Endothelial cell of umbilical vein (primary cell): Measurements from ENCODE around the gene FOXD3. TPM values are rescaled to one million over a fixed set of nuclear protein-coding genes. Genes with fewer than 3 reads are reported as not detected.

Source experiments
- BruUV-seq: library from RNA; stranded (reverse); fragments of 400-500 nt; replicated peaks from 2 replicates; lab custom pipeline; 2021; lab: Mats Ljungman, UMichigan
- CTCF ChIA-PET: fragments of 300-600, 350-600 bp; sonication (Branson Sonifier 250); formaldehyde crosslinking; loops from one replicate; lab custom pipeline; 2021; ENCODE audit warnings: antibody characterized with exemption, inconsistent platforms; lab: Charles Lee
- POLR2A ChIA-PET: fragments of 300-600, 350-600 bp; sonication (Branson Sonifier 250); formaldehyde crosslinking; loops from one replicate; lab custom pipeline; 2021; ENCODE audit warnings: antibody characterized with exemption, inconsistent platforms; lab: Charles Lee
- DNase-seq: peaks from one replicate; pipeline ENCODE4 v3.0.0-alpha.2; 2011; ENCODE audit warnings: low read depth, low spot score
- FAIRE-seq: peaks from 2 replicates; lab custom pipeline; 2011; peaks lifted over from hg19 to GRCh38; lab: Jason Lieb, UNC
- H2AFZ ChIP-seq: 2 replicates; pipeline ENCODE4 v1.6.0; 2012; ENCODE audit warnings: low read depth, low read length, control low read depth, inconsistent platforms
- H3K27ac ChIP-seq: 2 replicates; pipeline ENCODE4 v1.5.1; 2011; ENCODE audit warnings: low read depth, mild to moderate bottlenecking, control low read depth, low read length, moderate library complexity; ENCODE audit not compliant: insufficient read depth
- H3K27me3 ChIP-seq, 2 experiments: 2 replicates each; pipeline versions ENCODE4 v1.6.0 to v1.6.1; 2011; ENCODE audit warnings: low read length in 2 of 2, mixed read lengths in 1 of 2; ENCODE audit not compliant: control insufficient read depth in 2 of 2, insufficient read depth in 2 of 2
- H3K36me3 ChIP-seq, 2 experiments: 2 replicates in 1 of 2; 3 replicates in 1 of 2; pipeline ENCODE4 v1.5.1; 2011; ENCODE audit warnings: low read length in 2 of 2, mild to moderate bottlenecking in 1 of 2, moderate library complexity in 1 of 2; ENCODE audit not compliant: control insufficient read depth in 2 of 2, insufficient read depth in 2 of 2; ENCODE audit errors: extremely low read depth in 1 of 2
- H3K4me1 ChIP-seq: 3 replicates; pipeline ENCODE4 v1.5.1; 2011; ENCODE audit warnings: mild to moderate bottlenecking, low read length; ENCODE audit not compliant: control insufficient read depth, insufficient read depth; ENCODE audit errors: extremely low read depth
- H3K4me2 ChIP-seq: 2 replicates; pipeline ENCODE4 v1.6.1; 2011; ENCODE audit warnings: low read length, control low read depth, mixed read lengths; ENCODE audit not compliant: insufficient read depth
- H3K4me3 ChIP-seq, 3 experiments: fragments of 200-600 bp in 1 of 3; sonication (generic), shearing (Covaris generic) in 1 of 3; replicated peaks in 1 of 3; 2 replicates each; pipeline ENCODE4 v1.5.1; 2011 to 2016; ENCODE audit warnings: control low read depth in 3 of 3, low read length in 3 of 3, mild to moderate bottlenecking in 2 of 3, inconsistent platforms in 1 of 3, low read depth in 1 of 3, moderate library complexity in 1 of 3; ENCODE audit not compliant: insufficient read depth in 1 of 3
- H3K79me2 ChIP-seq: 2 replicates; pipeline ENCODE4 v1.6.0; 2012; ENCODE audit warnings: low read length, inconsistent platforms; ENCODE audit not compliant: control insufficient read depth, insufficient read depth
- H3K9ac ChIP-seq: replicated peaks from 2 replicates; pipeline ENCODE3; 2011; ENCODE audit warnings: low read length, control low read depth; ENCODE audit not compliant: insufficient read depth; ENCODE audit errors: extremely low read depth
- H3K9me1 ChIP-seq: replicated peaks from 3 replicates; pipeline ENCODE4 v1.6.0; 2011; ENCODE audit warnings: mild to moderate bottlenecking, low read length; ENCODE audit not compliant: control insufficient read depth, insufficient read depth; ENCODE audit errors: extremely low read depth
- H3K9me3 ChIP-seq: replicated peaks from 2 replicates; pipeline ENCODE4 v1.5.1; 2012; ENCODE audit warnings: low read length, inconsistent platforms; ENCODE audit not compliant: control insufficient read depth, insufficient read depth
- H4K20me1 ChIP-seq: replicated peaks from 2 replicates; pipeline ENCODE3; 2011; ENCODE audit warnings: mild to moderate bottlenecking, low read length; ENCODE audit not compliant: control insufficient read depth, insufficient read depth; ENCODE audit errors: extremely low read depth
- CTCF ChIP-seq, 2 donors: IDR thresholded peaks; 1 replicate in 1 of 2; 2 replicates in 1 of 2; pipeline ENCODE4 v1.5.1; 2011; ENCODE audit warnings: low read length in 2 of 2, mild to moderate bottlenecking in 2 of 2, moderate library complexity in 2 of 2, control low read depth in 1 of 2, inconsistent platforms in 1 of 2, low read depth in 1 of 2; ENCODE audit not compliant: insufficient read depth in 1 of 2; ENCODE audit errors: extremely low read depth in 1 of 2
- GATA2 ChIP-seq: IDR thresholded peaks from 2 replicates; pipeline ENCODE4 v1.7.0; 2011; ENCODE audit warnings: low read depth, mild to moderate bottlenecking, moderate library complexity, mixed read lengths, low read length; ENCODE audit not compliant: insufficient read length, insufficient read depth
- JUN ChIP-seq: IDR thresholded peaks from 2 replicates; pipeline ENCODE4 v1.6.1; 2011; ENCODE audit warnings: borderline replicate concordance, low read depth; ENCODE audit not compliant: insufficient read length, insufficient read depth
- MAX ChIP-seq: IDR thresholded peaks from 2 replicates; pipeline ENCODE4 v1.6.1; 2011; ENCODE audit not compliant: insufficient read depth, insufficient read length
- POLR2AphosphoS5 ChIP-seq: IDR thresholded peaks from 2 replicates; pipeline ENCODE4 v1.6.1; 2012; ENCODE audit warnings: low read depth, mild to moderate bottlenecking, control low read depth, low read length, moderate library complexity; ENCODE audit not compliant: insufficient read depth
- dilution Hi-C: fragments of 300-500 bp; cut with MboI; formaldehyde crosslinking; loops from one replicate; pipeline ENCODE4 v1.15.0; 2019; ENCODE audit warnings: low sequenced_read_pairs; ENCODE audit not compliant: extremely low pct_ligation_motif_present
- intact Hi-C: fragments of 100-400 bp; cut with micrococcal nuclease; formaldehyde crosslinking; loops from one replicate; pipeline ENCODE4 v1.10.0; 2022
- polyA plus RNA-seq, 4 experiments: library from polyadenylated mRNA; depleted of rRNA in 3 of 4; stranded (reverse) in 3 of 4; unstranded in 1 of 4; fragments of >200 nt; gene quantifications; 2 replicates each; pipeline versions ENCODE4 v1.2.1 to v1.2.3, GENCODE V29; 2011 to 2012; ENCODE audit warnings: missing spikeins in 1 of 4
- total RNA-seq: library from RNA; stranded (reverse); gene quantifications from 2 replicates; pipeline ENCODE4 v1.2.3, GENCODE V29; 2021

Gene FOXD3
- total and polyA plus RNA-seq, 2 donors (not counting 3 experiments of a cell fraction or from before 2014, with no cell fraction given) = not detected

- Histone ChIP-seq H3K27ac (no peak overlapping the region), H3K27me3 (peaks cover 77 to 100% of the 10 kb centered on the region in 2 experiments), H2AFZ (no peak overlapping the region), H3K4me2 (no peak overlapping the region), H3K9me1 (no peaks in the 10 kb centered on the region), H3K4me1 (no peaks in the 10 kb centered on the region), H4K20me1 (peaks cover 9% of the 10 kb centered on the region), H3K36me3 (no peaks in the 10 kb centered on the region), H3K9me3 (no peaks in the 10 kb centered on the region), H3K4me3 (no peak overlapping the region), H3K9ac (no peak overlapping the region), H3K79me2 (no peaks in the 10 kb centered on the region)
- POLR2A ChIA-PET = no interaction called here
- CTCF ChIA-PET = interaction anchor here (1.1 to 3.0 kb wide), 2 partner anchors 10 to 15 kb away, joined by 5 to 12 read pairs; no protein-coding TSS in a partner anchor
- intact Hi-C loops (no loop called here), dilution Hi-C loops (no loop called here)
- no TSS peak for BruUV-seq
- FAIRE-seq = no peak
- DNase-seq = no peak
- TF ChIP-seq MAX (no peak), CTCF (IDR thresholded peaks at IDR 0.05; ENCODE audit: extremely low read depth in 1 of 2, insufficient read depth in 1 of 2, low read depth in 1 of 2, low read length in 2 of 2) (no peak), GATA2 (no peak), POLR2AphosphoS5 (no peak), JUN (no peak)
Observed at GRCh38 chr1:63325279-63325985, 3.1 kb downstream of the FOXD3 start.
